ENCODE data around the gene EFCAB9.

Gene EFCAB9

GRCh38 chr5:172166030-172166826 is 27.7 kb upstream of the EFCAB9 start:
- DNase-seq (ENCODE audit: low read depth in 2 of 2): no peak

DNA sequence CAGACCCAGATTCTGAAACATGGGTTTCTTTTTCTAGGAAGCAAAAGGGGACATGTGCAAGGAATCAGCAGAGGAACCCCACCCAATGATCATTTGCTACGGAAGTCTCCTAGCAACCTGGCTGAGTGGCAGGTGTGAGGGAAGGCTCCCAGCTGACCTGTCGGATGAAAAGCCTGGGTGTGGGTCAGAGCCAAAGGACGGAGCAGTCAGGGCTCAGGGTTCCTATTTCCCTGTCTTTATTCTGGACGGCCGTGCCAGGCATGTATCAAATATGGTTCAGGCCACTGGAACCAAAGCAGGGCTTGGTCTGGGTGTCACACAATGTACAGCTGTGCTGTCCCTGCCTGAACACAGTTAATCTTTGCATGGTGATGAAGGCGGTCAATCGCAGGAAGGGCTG is 26.1 kb upstream of the EFCAB9 start:
- no peak for DNase-seq (ENCODE audit: low read depth in 2 of 2)

GRCh38 chr5:172168311-172168710 is 25.7 kb upstream of the EFCAB9 start:
- no peak for DNase-seq (ENCODE audit: low read depth in 2 of 2)

GRCh38 chr5:172169216-172169615 is 24.8 kb upstream of the EFCAB9 start:
- DNase-seq (ENCODE audit: low read depth in 2 of 2): no peak

DNA sequence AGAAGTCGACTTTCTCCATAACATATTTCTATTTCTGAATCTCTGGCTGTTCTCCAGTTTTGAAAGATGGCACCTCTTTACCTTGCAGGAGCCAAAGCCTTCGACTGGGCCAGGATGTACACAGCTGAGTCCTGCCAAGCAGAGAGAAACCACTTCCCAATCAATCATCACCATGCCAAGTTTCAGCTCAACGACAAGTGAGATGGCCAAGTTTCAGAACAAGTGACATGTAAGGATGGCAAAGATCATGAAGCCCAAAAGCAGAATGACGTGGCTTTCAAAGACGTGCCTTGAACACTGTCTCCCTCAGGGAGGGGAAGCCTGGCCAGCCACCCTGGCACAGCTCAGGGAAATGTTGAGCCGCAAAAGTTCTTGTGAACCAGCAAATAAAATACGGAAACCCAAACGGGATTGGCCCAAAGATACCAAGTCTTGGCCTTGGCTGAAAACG is 23.7 kb upstream of the EFCAB9 start:
- no peak for DNase-seq (ENCODE audit: low read depth in 2 of 2)

DNA sequence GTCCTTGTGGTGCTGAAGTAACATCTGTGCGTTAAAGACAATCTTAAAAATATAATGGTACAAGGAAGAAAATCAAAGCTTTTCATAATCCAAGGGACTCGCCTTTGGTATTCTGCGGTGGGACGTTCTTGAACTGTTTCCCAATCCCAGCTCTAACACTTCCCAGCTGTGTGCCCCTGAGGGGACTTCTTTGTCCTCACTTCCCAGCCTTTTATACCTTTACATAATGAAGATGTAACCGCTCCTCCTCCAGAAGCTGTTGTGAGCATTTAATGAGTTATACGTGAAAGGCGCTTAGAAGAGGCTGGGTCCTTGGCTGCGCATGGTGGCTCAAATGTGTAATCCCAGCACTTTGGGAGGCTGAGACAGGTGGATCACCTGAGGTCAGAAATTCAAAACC is 22.9 kb upstream of the EFCAB9 start:
- no peak for DNase-seq (ENCODE audit: low read depth in 2 of 2)

DNA sequence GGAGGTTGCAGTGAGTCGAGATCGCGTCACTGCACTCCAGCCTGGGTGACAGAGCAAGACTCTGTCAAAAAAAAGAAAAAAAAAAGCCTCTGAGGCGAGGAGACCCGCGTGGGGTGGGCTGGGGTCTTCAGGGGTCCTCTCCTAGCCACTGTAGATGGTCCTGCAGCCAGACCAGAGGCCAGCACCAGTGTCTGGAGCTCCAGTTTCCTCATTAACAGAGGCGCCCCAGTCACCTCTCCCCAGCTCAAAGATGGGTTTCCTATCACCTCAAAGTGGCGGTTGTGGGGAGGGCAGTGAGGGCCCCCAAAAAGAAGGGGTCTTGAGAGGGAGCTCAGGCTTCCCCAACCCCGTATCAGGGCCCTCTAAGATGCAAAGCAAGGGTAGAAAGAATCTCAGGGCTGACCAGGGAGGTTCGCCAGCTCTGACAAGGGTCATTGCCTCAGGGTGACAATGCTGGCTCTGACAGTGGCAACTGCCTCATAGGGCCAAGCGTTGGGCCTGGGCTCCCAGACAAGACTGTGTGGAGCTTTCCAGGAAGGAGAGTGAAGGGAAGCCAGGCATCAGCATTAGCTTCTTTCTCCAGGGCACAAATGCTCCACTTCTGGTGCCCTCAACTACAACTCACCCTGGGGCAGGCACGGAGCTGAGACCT is 20.9 kb upstream of the EFCAB9 start:
- no peak for DNase-seq (ENCODE audit: low read depth in 2 of 2)

- peak; percentile 65 to 81 for DNase-seq (ENCODE audit: low read depth in 2 of 2)
These were observed 20.3 kb upstream of the EFCAB9 start for GRCh38 chr5:172173564-172174153.

DNA sequence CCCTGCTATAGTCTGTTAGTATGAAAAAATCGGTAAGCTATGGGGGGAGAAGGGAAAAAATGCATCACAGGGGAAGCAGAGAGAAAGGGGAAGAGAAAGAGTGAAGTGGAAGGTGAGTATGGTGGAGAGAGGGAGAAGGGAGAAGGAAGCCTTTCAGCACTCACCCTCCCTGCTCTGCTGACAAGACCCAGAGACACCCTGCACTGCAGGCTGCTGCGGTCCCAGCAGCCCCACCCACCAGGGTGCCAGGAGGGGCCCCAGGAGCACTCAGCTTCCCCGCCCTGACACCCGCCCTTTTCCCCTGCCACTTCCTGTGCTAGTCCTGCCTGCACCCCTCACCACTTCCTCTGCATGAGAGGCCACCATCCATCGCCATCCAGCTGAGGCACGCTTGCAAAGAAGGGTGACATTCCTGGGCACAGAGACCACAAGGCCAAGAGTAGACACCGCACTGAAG is 18.7 kb upstream of the EFCAB9 start:
- DNase-seq (ENCODE audit: low read depth in 2 of 2): peak; percentile 79 to 90

- no peak for DNase-seq (ENCODE audit: low read depth in 2 of 2)
These were observed 16.8 kb upstream of the EFCAB9 start for GRCh38 chr5:172177176-172177575.

- DNase-seq (ENCODE audit: low read depth in 2 of 2): no peak
These were observed 15.5 kb upstream of the EFCAB9 start for GRCh38 chr5:172178301-172178987.

DNA sequence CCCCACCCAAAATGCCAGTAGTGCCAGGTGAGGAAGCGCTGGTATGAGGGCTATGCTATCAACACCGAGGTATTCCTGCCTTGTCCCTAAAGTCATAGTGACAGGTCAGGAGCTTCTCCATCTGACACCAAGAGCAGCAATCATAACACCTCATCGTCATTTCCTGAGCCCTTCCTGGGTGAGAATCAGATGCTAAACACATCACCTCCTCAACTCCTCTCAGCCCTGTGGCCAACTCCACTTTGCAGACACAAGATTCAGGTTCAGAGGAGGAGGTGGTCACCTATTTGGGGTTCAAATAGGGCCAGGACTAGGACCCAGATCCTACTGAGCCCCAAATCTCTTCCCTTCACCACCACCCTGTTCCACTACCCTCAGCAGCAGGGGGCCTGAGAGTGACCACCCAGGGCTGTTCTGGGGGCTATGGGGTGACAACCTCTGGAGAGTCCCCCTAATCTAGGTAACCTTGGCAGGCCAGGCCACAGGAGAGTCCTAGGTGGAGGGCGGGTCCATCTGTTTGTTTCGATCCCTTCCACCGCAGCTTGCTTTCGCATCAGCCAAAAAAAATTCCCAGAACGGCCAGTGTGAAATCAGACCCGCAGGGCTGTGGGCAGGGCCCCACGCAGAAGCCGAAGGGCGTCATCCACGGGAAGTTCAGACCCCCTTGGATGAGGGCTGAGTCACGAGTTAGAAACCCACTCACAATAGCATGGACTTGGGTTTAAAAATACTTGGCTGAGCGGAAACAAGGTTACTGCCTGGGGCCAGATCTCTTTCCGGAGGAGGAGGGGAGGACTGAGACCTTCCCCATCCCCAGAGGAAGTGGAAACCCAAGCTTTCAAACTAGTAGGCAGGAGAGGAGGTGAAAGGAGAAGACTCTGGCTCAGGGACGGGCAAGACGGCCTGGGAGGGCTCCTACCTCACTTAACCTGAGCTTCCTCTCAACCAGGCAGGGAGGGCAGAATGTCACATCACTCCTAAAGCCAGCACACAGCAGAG is 14.7 kb upstream of the EFCAB9 start:
- peak in 1 of 2 donors; percentile 45 for DNase-seq (ENCODE audit: low read depth in 2 of 2)

- DNase-seq (ENCODE audit: low read depth in 2 of 2): no peak
These were observed 13.0 kb upstream of the EFCAB9 start for GRCh38 chr5:172180936-172181335.

DNA sequence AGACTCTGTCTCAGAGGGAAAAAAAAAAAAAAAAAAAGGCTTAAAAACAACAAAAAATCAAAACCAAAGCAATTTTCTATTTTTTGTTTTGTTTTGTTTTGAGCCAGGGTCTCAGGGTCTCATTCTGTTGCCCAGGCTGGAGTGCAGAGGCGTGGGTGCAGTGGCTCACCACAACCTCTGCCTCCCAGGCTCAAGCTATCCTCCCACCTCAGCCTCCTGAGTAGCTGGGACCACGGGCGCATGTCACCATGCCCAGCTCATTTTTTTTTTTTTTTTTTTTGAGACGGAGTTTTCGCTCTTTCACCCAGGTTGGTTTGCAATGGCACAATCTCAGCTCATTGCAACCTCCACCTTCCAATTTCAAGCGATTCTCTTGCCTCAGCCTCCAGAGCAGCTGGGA is 11.7 kb upstream of the EFCAB9 start:
- DNase-seq (ENCODE audit: low read depth in 2 of 2): no peak

- DNase-seq (ENCODE audit: low read depth in 2 of 2): no peak
These were observed 10.1 kb upstream of the EFCAB9 start for GRCh38 chr5:172183881-172184280.

GRCh38 chr5:172185096-172185461 is 8.9 kb upstream of the EFCAB9 start:
- no peak for DNase-seq (ENCODE audit: low read depth in 2 of 2)

GRCh38 chr5:172186114-172186695 is 7.8 kb upstream of the EFCAB9 start:
- DNase-seq (ENCODE audit: low read depth in 2 of 2): no peak

GRCh38 chr5:172187118-172188032 is 6.6 kb upstream of the EFCAB9 start:
- peak; percentile 53 to 71 for DNase-seq (ENCODE audit: low read depth in 2 of 2)

DNA sequence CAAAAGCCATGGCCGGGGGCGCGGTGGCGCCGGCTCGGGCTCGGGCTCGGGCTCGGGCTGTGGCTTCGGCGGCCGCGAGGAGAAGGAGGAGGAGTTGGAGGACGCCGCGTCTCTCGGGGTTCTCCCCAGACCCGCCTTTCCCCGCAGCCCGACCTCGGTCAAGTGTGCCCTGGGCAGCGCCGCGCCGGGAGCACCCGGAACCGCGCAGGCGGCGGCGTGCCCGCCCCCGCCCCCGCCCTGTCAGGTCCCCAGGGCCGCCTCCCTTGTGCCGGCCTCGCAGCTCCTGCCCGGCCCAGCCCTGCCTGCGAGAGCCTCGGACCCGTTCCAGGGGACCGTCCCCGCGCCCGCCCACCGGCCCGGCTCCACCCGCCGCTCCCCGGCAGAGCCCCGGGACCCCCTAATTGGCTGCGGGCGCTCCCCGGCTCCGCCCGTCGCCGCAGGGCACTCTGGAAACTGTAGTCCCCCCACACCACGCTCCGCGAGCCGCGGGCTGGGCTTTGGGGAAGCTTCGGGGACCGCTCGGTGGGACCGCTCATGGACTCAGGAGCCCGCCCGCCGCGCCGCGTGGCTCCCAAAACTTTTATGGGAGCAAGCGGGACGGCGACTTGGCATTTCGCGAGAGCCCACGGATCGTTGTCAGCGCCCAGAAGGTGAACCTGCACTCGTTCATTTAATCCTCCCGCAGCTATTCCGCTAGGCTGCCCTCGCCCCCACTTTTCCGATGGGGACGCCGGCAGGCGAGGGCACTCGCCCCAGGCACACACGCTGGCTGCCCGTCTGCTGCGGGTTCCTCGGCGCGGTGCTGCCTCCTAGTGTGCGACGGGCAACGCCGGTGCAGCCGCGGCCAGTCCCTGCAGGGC is 5.7 kb upstream of the EFCAB9 start, which contains the start of gene STK10:
TSS of gene STK10 (minus strand) at position 192 of the 860 bp plus-strand sequence. CDS start at position 10, 182 bp downstream.
- peak; percentile 81 to 87 for DNase-seq (ENCODE audit: low read depth in 2 of 2)
